Measurements from ENCODE around the gene TSC22D4. TPM values are rescaled to one million over a fixed set of nuclear protein-coding genes. Genes with fewer than 3 reads are reported as not detected.

TSC22D4 gene
- total and polyA plus RNA-seq, 2 experiments from 2014 or later: 19.1 to 30.7 TPM

DNA sequence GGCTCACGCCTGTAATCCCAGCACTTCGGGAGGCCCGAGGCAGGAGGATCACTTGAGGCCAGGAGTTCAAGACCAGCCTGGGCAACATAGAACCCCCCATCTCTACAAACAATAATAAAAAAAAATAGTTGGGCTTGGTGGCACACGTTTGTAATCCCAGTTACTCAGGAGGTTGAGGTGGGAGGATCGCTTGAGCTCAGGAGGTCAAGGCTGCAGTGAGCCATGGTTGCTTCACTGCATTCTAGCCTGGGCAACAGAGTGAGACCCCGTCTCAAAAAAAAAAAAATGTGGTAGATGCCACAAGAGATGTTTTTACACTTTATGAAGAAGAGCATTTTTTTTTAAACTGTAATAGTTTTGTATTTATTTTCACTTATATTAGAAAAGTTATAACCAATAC, 17.5 kb upstream of the TSC22D4 start:
- Histone ChIP-seq H3K9ac (no peak overlapping the region), H3K79me2 (ENCODE audit: insufficient read depth) (no peaks in the 10 kb centered on the region), H3F3A (ENCODE audit: insufficient read depth) (no peaks in the 10 kb centered on the region), H4K20me1 (ENCODE audit: insufficient read depth) (no peaks in the 10 kb centered on the region), H3K36me3 (ENCODE audit: low read depth) (no peaks in the 10 kb centered on the region), H3K9me2 (ENCODE audit: insufficient read depth) (no peaks in the 10 kb centered on the region), H3K27me3 (replicated peaks; ENCODE audit: insufficient read depth) (no peaks in the 10 kb centered on the region), H3K4me3 (no peak overlapping the region), H3K27ac (no peak overlapping the region), H3K4me1 (ENCODE audit: insufficient read depth) (no peaks in the 10 kb centered on the region), H3K9me3 (ENCODE audit: low read depth) (no peaks in the 10 kb centered on the region), H2AFZ (no peak overlapping the region), H3K4me2 (ENCODE audit: unreplicated experiment) (no peak overlapping the region)
- in situ Hi-C loops (cut with MboI): no loop called here
- no peak for TF ChIP-seq EZH2 (IDR thresholded peaks at IDR 0.05; ENCODE audit: insufficient read depth, poor library complexity, severe bottlenecking)
- no peak for TF ChIP-seq EZH2phosphoT487 (IDR thresholded peaks at IDR 0.05; ENCODE audit: insufficient read depth, low read depth)
- WGBS, 2 experiments (ENCODE audit: low coverage in 1 of 2, low lambda C conversion rate in 2 of 2, missing lambda C conversion rate in 2 of 2): 62 to 66% methylated on average over 6 of the region's 6 CpGs
- DNase-seq: no peak

- no peak overlapping the region for H2AFZ ChIP-seq
- H3K4me3 ChIP-seq: no peak overlapping the region
- no peaks in the 10 kb centered on the region for H4K20me1 ChIP-seq (ENCODE audit: insufficient read depth)
- no peaks in the 10 kb centered on the region for H3K27me3 ChIP-seq (replicated peaks; ENCODE audit: insufficient read depth)
- no peaks in the 10 kb centered on the region for H3K9me3 ChIP-seq (ENCODE audit: low read depth)
- no peak for DNase-seq
- H3K36me3 ChIP-seq (ENCODE audit: low read depth): no peaks in the 10 kb centered on the region
- in situ Hi-C loops (cut with MboI): no loop called here
- H3F3A ChIP-seq (ENCODE audit: insufficient read depth): no peaks in the 10 kb centered on the region
- H3K79me2 ChIP-seq (ENCODE audit: insufficient read depth): no peaks in the 10 kb centered on the region
- no peak overlapping the region for H3K27ac ChIP-seq
- no peak overlapping the region for H3K9ac ChIP-seq
- H3K9me2 ChIP-seq (ENCODE audit: insufficient read depth): no peaks in the 10 kb centered on the region
- H3K4me2 ChIP-seq (ENCODE audit: unreplicated experiment): no peak overlapping the region
- 56 to 68% methylated on average over 16 to 39 of the region's 56 CpGs for WGBS, 2 experiments (ENCODE audit: low coverage in 1 of 2, low lambda C conversion rate in 2 of 2, missing lambda C conversion rate in 2 of 2)
- no peaks in the 10 kb centered on the region for H3K4me1 ChIP-seq (ENCODE audit: insufficient read depth)
- TF ChIP-seq EZH2phosphoT487 (IDR thresholded peaks at IDR 0.05; ENCODE audit: insufficient read depth, low read depth) (no peak), EZH2 (IDR thresholded peaks at IDR 0.05; ENCODE audit: insufficient read depth, poor library complexity, severe bottlenecking) (no peak)
Measured at GRCh38 chr7:100493476-100494264, 14.7 kb upstream of the TSC22D4 start.

- TF ChIP-seq EZH2phosphoT487 (IDR thresholded peaks at IDR 0.05; ENCODE audit: insufficient read depth, low read depth) (no peak), EZH2 (IDR thresholded peaks at IDR 0.05; ENCODE audit: insufficient read depth, poor library complexity, severe bottlenecking) (no peak)
- no peaks in the 10 kb centered on the region for H3K27me3 ChIP-seq (replicated peaks; ENCODE audit: insufficient read depth)
- H3K9me2 ChIP-seq (ENCODE audit: insufficient read depth): no peaks in the 10 kb centered on the region
- DNase-seq: no peak
- H2AFZ ChIP-seq: no peak overlapping the region
- no peaks in the 10 kb centered on the region for H3K79me2 ChIP-seq (ENCODE audit: insufficient read depth)
- H3K4me2 ChIP-seq (ENCODE audit: unreplicated experiment): no peak overlapping the region
- no peaks in the 10 kb centered on the region for H4K20me1 ChIP-seq (ENCODE audit: insufficient read depth)
- no peaks in the 10 kb centered on the region for H3F3A ChIP-seq (ENCODE audit: insufficient read depth)
- H3K36me3 ChIP-seq (ENCODE audit: low read depth): no peaks in the 10 kb centered on the region
- no peaks in the 10 kb centered on the region for H3K4me1 ChIP-seq (ENCODE audit: insufficient read depth)
- H3K9me3 ChIP-seq (ENCODE audit: low read depth): no peaks in the 10 kb centered on the region
- H3K4me3 ChIP-seq: no peak overlapping the region
- H3K9ac ChIP-seq: no peak overlapping the region
- WGBS, 2 experiments (ENCODE audit: low coverage in 1 of 2, low lambda C conversion rate in 2 of 2, missing lambda C conversion rate in 2 of 2): 87 to 89% methylated on average over 5 of the region's 5 CpGs
- H3K27ac ChIP-seq: no peak overlapping the region
- in situ Hi-C loops (cut with MboI): no loop called here
Measured at GRCh38 chr7:100492738-100493475, 13.9 kb upstream of the TSC22D4 start.

DNA sequence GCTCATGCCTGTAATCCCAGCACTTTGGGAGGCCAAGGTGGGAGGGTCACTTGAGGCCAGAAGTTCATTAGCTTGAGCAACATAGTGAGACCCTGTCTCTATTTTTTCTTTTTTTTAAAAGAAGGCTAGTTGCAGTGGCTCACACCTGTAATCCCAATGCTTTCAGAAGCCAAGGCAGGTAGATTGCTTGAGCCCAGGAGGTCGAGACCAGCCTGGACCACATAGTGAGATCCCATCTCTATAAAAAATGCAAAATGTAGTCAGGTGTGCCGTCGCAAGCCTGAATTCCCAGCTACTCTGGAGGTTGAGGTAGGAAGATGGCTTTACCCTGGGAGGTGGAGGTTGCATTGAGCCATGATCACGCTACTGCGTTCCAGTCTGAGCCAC, 12.2 kb upstream of the TSC22D4 start:
- Histone ChIP-seq H4K20me1 (ENCODE audit: insufficient read depth) (no peaks in the 10 kb centered on the region), H3K36me3 (ENCODE audit: low read depth) (no peaks in the 10 kb centered on the region), H3K79me2 (ENCODE audit: insufficient read depth) (no peaks in the 10 kb centered on the region), H3K9ac (no peak overlapping the region), H3K4me3 (no peak overlapping the region), H3F3A (ENCODE audit: insufficient read depth) (no peaks in the 10 kb centered on the region), H3K4me2 (ENCODE audit: unreplicated experiment) (no peak overlapping the region), H3K27me3 (replicated peaks; ENCODE audit: insufficient read depth) (no peaks in the 10 kb centered on the region), H2AFZ (no peak overlapping the region), H3K9me2 (ENCODE audit: insufficient read depth) (no peaks in the 10 kb centered on the region), H3K9me3 (ENCODE audit: low read depth) (no peaks in the 10 kb centered on the region), H3K4me1 (ENCODE audit: insufficient read depth) (no peaks in the 10 kb centered on the region), H3K27ac (no peak overlapping the region)
- TF ChIP-seq EZH2phosphoT487 (IDR thresholded peaks at IDR 0.05; ENCODE audit: insufficient read depth, low read depth): no peak
- TF ChIP-seq EZH2 (IDR thresholded peaks at IDR 0.05; ENCODE audit: insufficient read depth, poor library complexity, severe bottlenecking): no peak
- WGBS, 2 experiments (ENCODE audit: low coverage in 1 of 2, low lambda C conversion rate in 2 of 2, missing lambda C conversion rate in 2 of 2): 78 to 79% methylated on average over 5 of the region's 5 CpGs
- no peak for DNase-seq
- in situ Hi-C loops (cut with MboI): no loop called here

Measured in GM23248 (cell line).